KMS-11 (cell line): ENCODE data around the gene CDKN1C.

Source experiments
- H2AFZ ChIP-seq: fragments of 200-600 bp; sonication (generic); 2 replicates; pipeline ENCODE4 v1.6.1; 2016; ENCODE audit warnings: antibody characterized with exemption, mixed run types, low read depth
- H3K27ac ChIP-seq: fragments of 200-600 bp; sonication (generic); 2 replicates; pipeline ENCODE4 v1.6.1; 2016; ENCODE audit warnings: mild to moderate bottlenecking, mixed run types
- H3K27me3 ChIP-seq: fragments of 200-600 bp; sonication (generic); 2 replicates; pipeline ENCODE4 v1.6.1; 2017; ENCODE audit warnings: mild to moderate bottlenecking, low read depth, mixed run types, moderate library complexity; ENCODE audit not compliant: insufficient read depth
- H3K36me3 ChIP-seq: fragments of 200-600 bp; sonication (generic); 2 replicates; pipeline ENCODE4 v1.6.1; 2017; ENCODE audit warnings: mild to moderate bottlenecking, mixed run types; ENCODE audit not compliant: insufficient read depth
- H3K4me1 ChIP-seq: fragments of 200-600 bp; sonication (generic); 2 replicates; pipeline ENCODE4 v1.6.1; 2016; ENCODE audit warnings: mild to moderate bottlenecking, low read depth, mixed run types; ENCODE audit not compliant: poor library complexity, severe bottlenecking
- H3K4me2 ChIP-seq: fragments of 200-600 bp; sonication (generic); 2 replicates; pipeline ENCODE4 v1.7.0; 2016; ENCODE audit warnings: mild to moderate bottlenecking, mixed run types
- H3K4me3 ChIP-seq: fragments of 200-600 bp; sonication (generic); IDR thresholded peaks from 2 replicates; pipeline ENCODE4 v1.6.1; 2017; ENCODE audit warnings: low read depth, low read length, mixed read lengths; ENCODE audit not compliant: insufficient read depth
- H3K79me2 ChIP-seq: fragments of 200-600 bp; sonication (generic); 2 replicates; pipeline ENCODE4 v1.6.1; 2016; ENCODE audit warnings: low read depth, mixed run types; ENCODE audit not compliant: insufficient read depth
- H3K9ac ChIP-seq: fragments of 200-600 bp; sonication (generic); 2 replicates; pipeline ENCODE4 v1.6.1; 2016; ENCODE audit warnings: mild to moderate bottlenecking, mixed run types
- H4K20me1 ChIP-seq: fragments of 200-600 bp; sonication (generic); 2 replicates; pipeline ENCODE4 v1.6.1; 2016; ENCODE audit warnings: mild to moderate bottlenecking, mixed run types; ENCODE audit not compliant: insufficient read depth
- CTCF ChIP-seq: fragments of 200-600 bp; sonication (generic); conservative IDR thresholded peaks from 2 replicates; pipeline ENCODE4 v1.6.1; 2017; ENCODE audit warnings: low read depth, mild to moderate bottlenecking, antibody characterized with exemption, low read length, moderate library complexity, mixed read lengths

Gene CDKN1C

GRCh38 chr11:2853401-2853800, 32.2 kb downstream of the CDKN1C start:
- no peak overlapping the region for H3K4me2 ChIP-seq
- no peaks in the 10 kb centered on the region for H3K27me3 ChIP-seq
- H4K20me1 ChIP-seq, result no peaks in the 10 kb centered on the region
- H3K4me1 ChIP-seq, result no peaks in the 10 kb centered on the region
- no peak overlapping the region for H2AFZ ChIP-seq
- no peak overlapping the region for H3K4me3 ChIP-seq
- no peak overlapping the region for H3K9ac ChIP-seq
- no peak overlapping the region for H3K27ac ChIP-seq
- no peak for TF ChIP-seq CTCF
- H3K36me3 ChIP-seq, result no peaks in the 10 kb centered on the region
- H3K79me2 ChIP-seq, result no peaks in the 10 kb centered on the region

- H3K4me3 ChIP-seq, result no peak overlapping the region
Measured at GRCh38 chr11:2849994-2850770, 35.4 kb downstream of the CDKN1C start.

DNA sequence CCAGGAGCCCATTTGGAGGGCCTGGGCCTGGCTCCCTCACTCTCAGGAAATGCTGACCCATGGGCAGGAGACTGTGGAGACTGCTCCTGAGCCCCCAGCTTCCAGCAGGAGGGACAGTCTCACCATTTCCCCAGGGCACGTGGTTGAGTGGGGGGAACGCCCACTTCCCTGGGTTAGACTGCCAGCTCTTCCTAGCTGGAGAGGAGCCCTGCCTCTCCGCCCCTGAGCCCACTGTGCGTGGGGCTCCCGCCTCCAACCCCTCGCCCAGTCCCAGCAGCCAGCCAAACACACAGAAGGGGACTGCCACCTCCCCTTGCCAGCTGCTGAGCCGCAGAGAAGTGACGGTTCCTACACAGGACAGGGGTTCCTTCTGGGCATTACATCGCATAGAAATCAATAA, 37.1 kb downstream of the CDKN1C start:
- H3K4me3 ChIP-seq, result no peak overlapping the region
- TF ChIP-seq CTCF, result no peak
- H4K20me1 ChIP-seq, result no peaks in the 10 kb centered on the region
- H3K27me3 ChIP-seq, result no peaks in the 10 kb centered on the region
- no peak overlapping the region for H3K9ac ChIP-seq
- no peak overlapping the region for H2AFZ ChIP-seq
- H3K27ac ChIP-seq, result no peak overlapping the region
- no peaks in the 10 kb centered on the region for H3K79me2 ChIP-seq
- H3K4me1 ChIP-seq, result no peaks in the 10 kb centered on the region
- no peaks in the 10 kb centered on the region for H3K36me3 ChIP-seq
- no peak overlapping the region for H3K4me2 ChIP-seq

More at GRCh38 chr11:2849994-2850770, 35.4 kb downstream of the CDKN1C start:
- Histone ChIP-seq H3K79me2 (no peaks in the 10 kb centered on the region), H3K27me3 (no peaks in the 10 kb centered on the region), H3K9ac (no peak overlapping the region), H3K27ac (no peak overlapping the region), H4K20me1 (no peaks in the 10 kb centered on the region), H2AFZ (no peak overlapping the region), H3K36me3 (no peaks in the 10 kb centered on the region), H3K4me2 (no peak overlapping the region), H3K4me1 (no peaks in the 10 kb centered on the region)
- TF ChIP-seq CTCF, result no peak

GRCh38 chr11:2847561-2847960, 38.0 kb downstream of the CDKN1C start:
- Histone ChIP-seq H2AFZ (no peak overlapping the region), H3K27me3 (no peaks in the 10 kb centered on the region), H3K4me2 (no peak overlapping the region), H3K36me3 (no peaks in the 10 kb centered on the region), H3K9ac (no peak overlapping the region), H3K4me3 (no peak overlapping the region), H3K4me1 (no peaks in the 10 kb centered on the region), H3K79me2 (no peaks in the 10 kb centered on the region), H4K20me1 (no peaks in the 10 kb centered on the region), H3K27ac (no peak overlapping the region)
- no peak for TF ChIP-seq CTCF
